HG02571 (cell line): Measurements from ENCODE around the gene COL18A1.

ENCODE experiments used
- ATAC-seq: cut with Tn5 transposase; IDR thresholded peaks from one replicate; pipeline ENCODE4 v1.9.1; 2021; ENCODE audit warnings: mild to moderate bottlenecking, moderate library complexity; ENCODE audit not compliant: unreplicated experiment

COL18A1 gene

GRCh38 chr21:45451771-45452182 is 46.8 kb downstream of the COL18A1 start:
- ATAC-seq = no peak

GRCh38 chr21:45452696-45453307 is 47.8 kb downstream of the COL18A1 start:
- ATAC-seq = no peak

- no peak for ATAC-seq
Measured at GRCh38 chr21:45453308-45453950, 48.5 kb downstream of the COL18A1 start.

GRCh38 chr21:45454060-45454925 is 49.3 kb downstream of the COL18A1 start:
- no peak for ATAC-seq

GRCh38 chr21:45454926-45455673 is 50.1 kb downstream of the COL18A1 start:
- no peak for ATAC-seq

GRCh38 chr21:45455674-45456583 is 51.0 kb downstream of the COL18A1 start:
- ATAC-seq = no peak

GRCh38 chr21:45456584-45457160 is 51.7 kb downstream of the COL18A1 start:
- ATAC-seq = no peak

GRCh38 chr21:45457161-45457831 is 52.3 kb downstream of the COL18A1 start:
- ATAC-seq = no peak

GRCh38 chr21:45457832-45458172 is 52.8 kb downstream of the COL18A1 start:
- ATAC-seq = no peak

GRCh38 chr21:45458281-45459170 is 53.6 kb downstream of the COL18A1 start:
- no peak for ATAC-seq

- ATAC-seq = no peak
Measured at GRCh38 chr21:45459171-45460010, 54.4 kb downstream of the COL18A1 start.

- no peak for ATAC-seq
Measured at GRCh38 chr21:45460011-45460565, 55.1 kb downstream of the COL18A1 start.

- no peak for ATAC-seq
Measured at GRCh38 chr21:45460611-45461368, 55.8 kb downstream of the COL18A1 start.

GRCh38 chr21:45461369-45461750 is 56.4 kb downstream of the COL18A1 start:
- no peak for ATAC-seq

GRCh38 chr21:45461806-45462341 is 56.9 kb downstream of the COL18A1 start:
- no peak for ATAC-seq

GRCh38 chr21:45463871-45464270 is 58.9 kb downstream of the COL18A1 start:
- no peak for ATAC-seq
